Upper lobe of left lung (tissue), 4 donors: ENCODE measurements around the gene ATXN1.

Source experiments
- POLR2A ChIP-seq, 4 donors: fragments of 450-650 bp; IDR thresholded peaks; one replicate each; pipeline ENCODE4 v1.5.1; 2016 to 2017; ENCODE audit warnings: antibody characterized with exemption in 4 of 4, mild to moderate bottlenecking in 2 of 4
- POLR2AphosphoS5 ChIP-seq, 2 donors: sonication (generic); formaldehyde crosslinking; IDR thresholded peaks; one replicate each; pipeline ENCODE4 v1.5.1; 2017; ENCODE audit warnings: antibody characterized with exemption in 2 of 2

- TF ChIP-seq POLR2A (IDR thresholded peaks at IDR 0.05) (no peak), POLR2AphosphoS5 (IDR thresholded peaks at IDR 0.05) (no peak)
These were observed 43.9 kb downstream of the ATXN1 start for GRCh38 chr6:16717275-16717942.
